ENCODE data around the gene FAM236A.
"Not testable (repeated sequence)": the region's sequence is repeated elsewhere in the genome, so short reads cannot be mapped to it uniquely, and the experiment has no call there.

The FAM236A gene

GRCh38 chrX:72937906-72938305, at the start of gene FAM236A:
FAM236A (plus strand) TSS chrX:72938206; CDS start chrX:72938263, 57 bp downstream.
- not testable (repeated sequence) for DNase-seq

GRCh38 chrX:72889740-72890139, 48.3 kb upstream of the FAM236A start:
- DNase-seq: not testable (repeated sequence)

GRCh38 chrX:72912315-72912714, 25.7 kb upstream of the FAM236A start, which contains the start of gene FAM236C:
FAM236C (plus strand) TSS chrX:72912615; CDS start chrX:72912715, 100 bp downstream.
- DNase-seq: not testable (repeated sequence)

GRCh38 chrX:72916096-72916495, 21.9 kb upstream of the FAM236A start:
- not testable (repeated sequence) for DNase-seq

- DNase-seq: not testable (repeated sequence)
Measured at GRCh38 chrX:72932283-72932682, 5.7 kb upstream of the FAM236A start.

- DNase-seq: not testable (repeated sequence)
Measured at GRCh38 chrX:72936455-72936854, 1.6 kb upstream of the FAM236A start.

- not testable (repeated sequence) for DNase-seq
Measured at GRCh38 chrX:72936882-72937455, 1.0 kb upstream of the FAM236A start.

GRCh38 chrX:72942272-72942671, 4.3 kb downstream of the FAM236A start:
- DNase-seq: not testable (repeated sequence)

- DNase-seq: not testable (repeated sequence)
Measured at GRCh38 chrX:72943035-72943818, 5.2 kb downstream of the FAM236A start.

- not testable (repeated sequence) for DNase-seq
Measured at GRCh38 chrX:72943819-72944169, 5.8 kb downstream of the FAM236A start, which contains the start of gene DMRTC1. DMRTC1 (minus strand) TSS chrX:72943837; CDS start chrX:72875694, 68,143 bp downstream.

- DNase-seq: not testable (repeated sequence)
Measured at GRCh38 chrX:72959971-72960370, 22.0 kb downstream of the FAM236A start.

GRCh38 chrX:72971859-72972258, 33.9 kb downstream of the FAM236A start:
- not testable (repeated sequence) for DNase-seq

- not testable (repeated sequence) for DNase-seq
Measured at GRCh38 chrX:72974885-72975284, 36.9 kb downstream of the FAM236A start.

GRCh38 chrX:72980894-72981469, 43.0 kb downstream of the FAM236A start:
- DNase-seq: not testable (repeated sequence)

Data from activated effector memory CD4-positive, alpha-beta T cell treated with Interleukin-2 at 50 U/mL for 16 hours (primary cell).